Cardiac muscle cell (in vitro differentiated cells and primary cell): ENCODE results near the gene U2SURP. TPM values are rescaled to one million over a fixed set of nuclear protein-coding genes. Genes with fewer than 3 reads are reported as not detected.
"Not testable (repeated sequence)": the region's sequence is repeated elsewhere in the genome, so short reads cannot be mapped to it uniquely, and the experiment has no call there.

Experiments
- DNase-seq, 2 donors: peaks; one replicate each; pipeline versions ENCODE4 v3.0.0 to v3.0.0-alpha.2; 2010 to 2017; ENCODE audit warnings: low read depth in 1 of 2, low spot score in 1 of 2
- H3K27ac ChIP-seq: fragments of 200-600 bp; sonication (generic); 2 replicates; pipeline ENCODE4 v1.5.1; 2016
- H3K27me3 ChIP-seq: fragments of 200-600 bp; sonication (generic); 2 replicates; pipeline ENCODE4 v1.6.0; 2016; ENCODE audit warnings: control low read depth
- H3K36me3 ChIP-seq: fragments of 200-600 bp; sonication (generic); 2 replicates; pipeline ENCODE4 v1.5.1; 2016; ENCODE audit warnings: control low read depth
- H3K4me1 ChIP-seq: fragments of 200-600 bp; sonication (generic); 2 replicates; pipeline ENCODE4 v1.8.1; 2017; ENCODE audit warnings: low read depth, mild to moderate bottlenecking, mixed run types
- H3K4me3 ChIP-seq: fragments of 200-600 bp; sonication (generic); 2 replicates; pipeline ENCODE4 v1.5.1; 2016; ENCODE audit warnings: mild to moderate bottlenecking
- H3K9me3 ChIP-seq: fragments of 200-600 bp; sonication (generic); 2 replicates; pipeline ENCODE4 v1.5.1; 2017; ENCODE audit warnings: low read depth, mild to moderate bottlenecking, control low read depth
- CTCF ChIP-seq: IDR thresholded peaks from 2 replicates; pipeline ENCODE4 v1.5.1; 2012; ENCODE audit warnings: low read depth, mild to moderate bottlenecking, low read length
- polyA plus RNA-seq: library from polyadenylated mRNA; unstranded; fragments of >200 nt; fragmentation: Nextera tagmentation; extraction: Ambion mirVana; gene quantifications from 2 replicates; pipeline ENCODE4 v1.2.1, GENCODE V29; 2016
- total RNA-seq: library from RNA; depleted of rRNA; stranded (reverse); fragments of >200 nt; gene quantifications from 2 replicates; pipeline ENCODE4 v1.2.3, GENCODE V29; 2016

The U2SURP gene
- total and polyA plus RNA-seq, 2 experiments from 2014 or later = 66.4 to 89.0 TPM

GRCh38 chr3:143068059-143068458 is 66.7 kb downstream of the U2SURP start:
- no peaks in the 10 kb centered on the region for H3K4me1 ChIP-seq
- TF ChIP-seq CTCF = no peak
- no peak for DNase-seq
- no peaks in the 10 kb centered on the region for H3K36me3 ChIP-seq
- no peaks in the 10 kb centered on the region for H3K9me3 ChIP-seq
- H3K27ac ChIP-seq = no peak overlapping the region
- no peak overlapping the region for H3K4me3 ChIP-seq
- H3K27me3 ChIP-seq = no peaks in the 10 kb centered on the region

- DNase-seq = peak in 1 of 2 donors; percentile 58
- Histone ChIP-seq H3K27me3 (no peaks in the 10 kb centered on the region), H3K4me1 (no peaks in the 10 kb centered on the region), H3K36me3 (no peaks in the 10 kb centered on the region), H3K4me3 (no peak overlapping the region), H3K27ac (no peak overlapping the region), H3K9me3 (no peaks in the 10 kb centered on the region)
- TF ChIP-seq CTCF = no peak
These were observed 69.7 kb downstream of the U2SURP start for GRCh38 chr3:143070977-143071551.

GRCh38 chr3:143071776-143072175 is 70.4 kb downstream of the U2SURP start:
- no peak overlapping the region for H3K4me3 ChIP-seq
- no peak for TF ChIP-seq CTCF
- no peaks in the 10 kb centered on the region for H3K27me3 ChIP-seq
- no peaks in the 10 kb centered on the region for H3K4me1 ChIP-seq
- H3K36me3 ChIP-seq = no peaks in the 10 kb centered on the region
- H3K27ac ChIP-seq = no peak overlapping the region
- no peak for DNase-seq
- no peaks in the 10 kb centered on the region for H3K9me3 ChIP-seq

GRCh38 chr3:143072298-143073020 is 71.1 kb downstream of the U2SURP start:
- not testable (repeated sequence) for H3K27me3 ChIP-seq, H3K4me3 ChIP-seq, H3K36me3 ChIP-seq, DNase-seq, H3K4me1 ChIP-seq, H3K9me3 ChIP-seq, H3K27ac ChIP-seq

GRCh38 chr3:143073541-143073940 is 72.2 kb downstream of the U2SURP start:
- H3K27me3 ChIP-seq, H3K4me1 ChIP-seq, H3K27ac ChIP-seq, H3K4me3 ChIP-seq, H3K36me3 ChIP-seq, H3K9me3 ChIP-seq, DNase-seq: not testable (repeated sequence)

- not testable (repeated sequence) for DNase-seq, H3K27me3 ChIP-seq, H3K36me3 ChIP-seq, H3K4me1 ChIP-seq, H3K27ac ChIP-seq, H3K9me3 ChIP-seq, H3K4me3 ChIP-seq
These were observed 72.6 kb downstream of the U2SURP start for GRCh38 chr3:143073983-143074382.

GRCh38 chr3:143078883-143079282 is 77.5 kb downstream of the U2SURP start:
- peak in 1 of 2 donors; percentile 28 for DNase-seq
- Histone ChIP-seq H3K4me1 (no peaks in the 10 kb centered on the region), H3K9me3 (no peaks in the 10 kb centered on the region), H3K27ac (no peak overlapping the region), H3K36me3 (no peaks in the 10 kb centered on the region), H3K4me3 (no peak overlapping the region), H3K27me3 (no peaks in the 10 kb centered on the region)
- no peak for TF ChIP-seq CTCF
